ENCODE measurements around the gene MAP4. TPM values are rescaled to one million over a fixed set of nuclear protein-coding genes. Genes with fewer than 3 reads are reported as not detected.

MAP4 gene
- total and polyA plus RNA-seq, 11 donors, result 206 to 1,422 (median 771) TPM

DNA sequence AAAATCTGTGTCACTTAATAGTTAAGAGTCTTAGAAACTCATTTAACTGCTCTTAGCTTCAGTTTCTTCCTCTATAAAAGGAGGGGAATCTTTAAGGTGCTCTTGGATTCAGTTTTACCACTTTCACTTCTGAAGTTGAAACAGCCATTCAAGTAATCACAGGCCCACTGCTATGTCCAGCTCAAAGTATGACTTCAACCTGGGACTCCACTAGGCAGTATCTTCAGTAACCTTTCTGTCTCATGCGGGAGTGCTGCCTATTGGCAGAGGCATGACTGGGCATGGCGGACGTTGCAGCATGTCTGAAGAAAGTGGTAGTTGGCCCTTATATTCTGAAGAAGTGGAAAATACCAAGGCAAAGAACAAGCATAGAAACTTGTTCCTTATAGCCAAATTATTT is 121.0 kb downstream of the MAP4 start:
- Histone ChIP-seq H3K4me1 (peaks cover 3 to 60% (median 33%) of the 10 kb centered on the region in 12 donors), H3K36me3 (peaks cover 0 to 83% (median 69%) of the 10 kb centered on the region in 9 donors), H3K9me3 (no peaks in the 10 kb centered on the region), H3K27ac (no peak overlapping the region), H3K4me3 (no peak overlapping the region), H3K27me3 (no peaks in the 10 kb centered on the region)
- intact Hi-C loops (cut with DNase I), result loop anchor here in 2 of 10 donors (10.0 kb wide), 1 partner anchor 90 kb away; no protein-coding TSS in a partner anchor
- WGBS, 4 donors, result 83 to 90% (median 89%) methylated on average over 3 of the region's 3 CpGs
- ATAC-seq (no peak), DNase-seq (no peak)
- no peak for TF ChIP-seq POLR2A (IDR thresholded peaks at IDR 0.05)
- TF ChIP-seq, protein P1, sequence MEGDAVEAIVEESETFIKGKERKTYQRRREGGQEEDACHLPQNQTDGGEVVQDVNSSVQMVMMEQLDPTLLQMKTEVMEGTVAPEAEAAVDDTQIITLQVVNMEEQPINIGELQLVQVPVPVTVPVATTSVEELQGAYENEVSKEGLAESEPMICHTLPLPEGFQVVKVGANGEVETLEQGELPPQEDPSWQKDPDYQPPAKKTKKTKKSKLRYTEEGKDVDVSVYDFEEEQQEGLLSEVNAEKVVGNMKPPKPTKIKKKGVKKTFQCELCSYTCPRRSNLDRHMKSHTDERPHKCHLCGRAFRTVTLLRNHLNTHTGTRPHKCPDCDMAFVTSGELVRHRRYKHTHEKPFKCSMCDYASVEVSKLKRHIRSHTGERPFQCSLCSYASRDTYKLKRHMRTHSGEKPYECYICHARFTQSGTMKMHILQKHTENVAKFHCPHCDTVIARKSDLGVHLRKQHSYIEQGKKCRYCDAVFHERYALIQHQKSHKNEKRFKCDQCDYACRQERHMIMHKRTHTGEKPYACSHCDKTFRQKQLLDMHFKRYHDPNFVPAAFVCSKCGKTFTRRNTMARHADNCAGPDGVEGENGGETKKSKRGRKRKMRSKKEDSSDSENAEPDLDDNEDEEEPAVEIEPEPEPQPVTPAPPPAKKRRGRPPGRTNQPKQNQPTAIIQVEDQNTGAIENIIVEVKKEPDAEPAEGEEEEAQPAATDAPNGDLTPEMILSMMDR (IDR thresholded peaks at IDR 0.05), result no peak

DNA sequence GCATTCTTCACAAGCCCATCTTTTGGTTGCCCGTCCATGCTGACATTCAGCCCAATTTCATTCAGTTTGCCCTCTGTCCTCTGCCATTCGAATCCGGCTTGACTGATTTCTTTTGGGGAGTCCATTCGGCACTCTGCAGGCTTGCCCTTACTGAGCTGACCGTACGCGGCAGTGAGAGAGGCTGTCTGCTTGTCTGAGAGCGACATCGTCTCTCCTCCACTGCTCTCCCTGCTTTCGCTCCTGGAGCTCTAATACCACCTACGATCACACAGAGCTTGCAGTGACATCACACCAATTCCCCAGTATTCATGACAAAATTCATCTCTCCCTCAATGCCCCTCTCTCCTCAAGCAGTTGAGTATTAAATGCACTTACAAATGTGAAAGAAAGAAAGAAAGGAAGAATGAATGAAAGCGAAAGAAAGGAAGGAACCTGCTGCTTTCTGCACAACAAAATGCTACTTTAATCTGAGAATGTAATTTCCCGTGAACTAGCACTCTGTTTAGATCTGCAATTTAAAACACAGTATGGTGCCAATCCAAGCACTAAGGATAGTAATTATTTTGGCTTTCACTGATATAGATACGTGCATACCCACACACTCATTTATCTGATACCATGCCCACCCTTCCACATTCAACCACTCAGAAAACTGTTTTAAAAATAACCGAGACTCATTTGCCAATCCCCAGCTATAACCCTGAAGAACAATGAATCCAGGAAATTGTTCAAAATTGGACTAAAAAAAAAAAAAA is 123.8 kb downstream of the MAP4 start:
- no peaks in the 10 kb centered on the region for H3K27me3 ChIP-seq
- TF ChIP-seq POLR2A (IDR thresholded peaks at IDR 0.05), result no peak
- TF ChIP-seq, protein P1 (IDR thresholded peaks at IDR 0.05), result no peak
- no peaks in the 10 kb centered on the region for H3K9me3 ChIP-seq
- peaks cover 0 to 68% (median 53%) of the 10 kb centered on the region in 9 donors for H3K36me3 ChIP-seq
- intact Hi-C loops (cut with DNase I), result loop anchor here in 2 of 10 donors (10.0 kb wide), 1 partner anchor 92 kb away; no protein-coding TSS in a partner anchor
- H3K27ac ChIP-seq, result peak overlapping the region in 10 of 12 donors; percentile 47 to 85 (median 76)
- DNase-seq (peak in 1 of 5 donors; percentile 33), ATAC-seq (peak in 3 of 4 donors; percentile 9 to 39 (median 37))
- 53 to 67% (median 62%) methylated on average over 15 of the region's 15 CpGs for WGBS, 4 donors
- peaks cover 7 to 72% (median 50%) of the 10 kb centered on the region in 12 donors for H3K4me1 ChIP-seq
- no peak overlapping the region for H3K4me3 ChIP-seq

DNA sequence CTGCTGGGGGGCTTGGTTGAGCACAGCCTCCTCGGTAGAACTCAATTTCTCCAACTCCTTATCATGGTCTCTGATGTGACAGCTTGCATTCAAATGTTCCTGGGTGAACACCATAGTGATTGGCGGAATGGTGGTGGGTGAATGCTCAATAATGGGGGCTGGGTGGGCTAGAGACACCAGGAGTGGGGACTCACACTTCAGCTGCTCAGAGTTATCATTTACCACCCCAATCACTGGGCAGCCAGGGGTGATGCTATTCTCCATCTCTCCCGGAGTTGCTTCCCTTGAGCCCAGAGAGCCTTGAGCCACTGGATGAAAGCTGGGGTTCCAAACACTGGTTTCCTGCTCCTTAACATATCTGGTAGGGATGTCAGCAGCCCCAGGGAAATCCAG is 124.6 kb downstream of the MAP4 start:
- intact Hi-C loops (cut with DNase I), result loop anchor here in 2 of 10 donors (10.0 kb wide), 1 partner anchor 93 kb away; no protein-coding TSS in a partner anchor

More for the DNA sequence above, 124.6 kb downstream of the MAP4 start:
- Histone ChIP-seq H3K4me1 (peaks cover 7 to 80% (median 50%) of the 10 kb centered on the region in 12 donors), H3K4me3 (no peak overlapping the region), H3K9me3 (no peaks in the 10 kb centered on the region), H3K27me3 (no peaks in the 10 kb centered on the region), H3K36me3 (peaks cover 0 to 62% (median 45%) of the 10 kb centered on the region in 9 donors), H3K27ac (peak overlapping the region; percentile 47 to 85 (median 74))
- WGBS, 4 donors, result 63 to 73% (median 68%) methylated on average over 3 of the region's 3 CpGs
- DNase-seq (no peak), ATAC-seq (no peak)
- no peak for TF ChIP-seq POLR2A (IDR thresholded peaks at IDR 0.05)
- TF ChIP-seq, protein P1 (IDR thresholded peaks at IDR 0.05), result no peak

Measured in heart left ventricle (tissue), 16 donors.